Stimulated activated CD4-positive, alpha-beta T cell treated with anti-CD3 and anti-CD28 coated beads, Interleukin-1b, Interleukin-23, amount 100 ng/mL, for 1 hour (primary cell): ENCODE data around the gene POLE.
"Not testable (repeated sequence)": the region's sequence is repeated elsewhere in the genome, so short reads cannot be mapped to it uniquely, and the experiment has no call there.

ENCODE experiments used
- DNase-seq, 2 donors: peaks; one replicate each; pipeline ENCODE4 v3.0.0-alpha.2; 2020; ENCODE audit warnings: low read depth in 2 of 2

POLE gene

DNA sequence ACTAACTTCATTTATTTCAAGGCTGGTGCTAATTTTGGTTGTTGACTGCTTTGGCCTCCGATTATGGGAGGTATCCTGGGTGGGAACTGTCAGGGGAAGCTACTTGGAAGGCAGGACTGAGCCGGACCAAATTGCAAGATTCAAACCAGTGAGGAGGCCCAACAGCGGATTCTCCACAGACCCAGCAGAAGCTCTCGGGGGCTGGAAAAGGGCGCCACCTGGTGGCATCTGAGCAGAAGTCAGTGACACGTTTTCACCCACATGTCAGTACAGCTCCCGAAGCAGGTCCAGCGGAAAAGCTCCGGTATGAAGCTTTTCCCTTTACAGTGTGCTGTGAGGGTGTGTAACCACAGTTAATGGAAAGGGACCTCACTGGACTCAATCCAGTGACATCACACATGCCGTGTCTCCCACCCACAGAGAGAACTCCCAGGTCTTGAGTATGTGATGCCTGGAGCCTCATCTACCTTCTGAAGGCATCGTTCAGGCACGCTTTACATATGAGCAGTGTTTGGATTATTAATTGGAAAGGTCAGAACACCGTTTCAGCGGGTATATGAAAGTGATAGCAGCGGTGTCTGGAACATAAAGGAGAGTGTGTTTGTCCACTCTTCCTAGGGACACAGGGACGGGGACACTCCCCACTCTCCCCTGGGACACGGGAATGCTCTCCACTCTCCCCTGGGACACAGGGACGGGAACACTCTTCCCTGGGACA lies 72.1 kb downstream of the POLE start:
- peak; percentile 57 to 63 for DNase-seq

DNA sequence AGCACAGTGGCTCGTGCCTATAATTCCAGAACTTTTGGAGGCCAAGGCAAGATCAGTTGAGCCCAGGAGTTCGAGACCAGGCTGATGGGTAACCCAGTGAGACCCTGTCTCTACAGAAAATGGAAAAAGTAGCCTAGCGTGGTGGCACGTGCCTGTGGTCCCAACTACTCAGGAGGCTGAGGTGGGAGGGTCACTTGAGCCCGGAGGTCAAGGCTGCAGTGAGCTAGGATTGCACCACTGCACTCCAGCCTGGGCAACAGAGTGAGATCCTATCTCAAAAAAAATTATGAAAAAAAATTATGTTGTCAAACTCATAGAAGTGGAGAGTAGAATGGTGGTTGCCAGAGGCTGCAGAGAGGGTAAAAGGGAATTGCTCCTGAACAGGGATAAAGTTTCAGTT lies 73.1 kb downstream of the POLE start:
- DNase-seq = no peak

DNA sequence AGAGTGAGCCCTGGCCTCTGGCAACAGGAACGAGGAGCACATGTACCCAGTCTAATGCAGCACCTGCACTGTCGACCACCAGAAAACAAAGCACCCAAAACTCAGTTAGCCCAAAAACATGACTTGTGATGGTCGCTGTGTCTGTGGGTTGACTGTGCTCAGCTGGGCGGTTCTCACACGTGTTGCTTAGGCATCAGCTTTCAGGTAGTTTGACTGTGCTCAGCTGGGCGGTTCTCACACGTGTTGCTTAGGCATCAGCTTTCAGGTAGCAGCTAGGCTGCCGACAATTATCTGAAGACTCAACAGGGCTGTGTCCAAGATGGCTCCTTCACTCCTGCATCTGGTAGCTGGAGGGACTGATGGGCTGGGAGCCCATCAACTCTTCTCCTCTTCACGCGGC lies 75.5 kb downstream of the POLE start:
- DNase-seq = no peak

DNA sequence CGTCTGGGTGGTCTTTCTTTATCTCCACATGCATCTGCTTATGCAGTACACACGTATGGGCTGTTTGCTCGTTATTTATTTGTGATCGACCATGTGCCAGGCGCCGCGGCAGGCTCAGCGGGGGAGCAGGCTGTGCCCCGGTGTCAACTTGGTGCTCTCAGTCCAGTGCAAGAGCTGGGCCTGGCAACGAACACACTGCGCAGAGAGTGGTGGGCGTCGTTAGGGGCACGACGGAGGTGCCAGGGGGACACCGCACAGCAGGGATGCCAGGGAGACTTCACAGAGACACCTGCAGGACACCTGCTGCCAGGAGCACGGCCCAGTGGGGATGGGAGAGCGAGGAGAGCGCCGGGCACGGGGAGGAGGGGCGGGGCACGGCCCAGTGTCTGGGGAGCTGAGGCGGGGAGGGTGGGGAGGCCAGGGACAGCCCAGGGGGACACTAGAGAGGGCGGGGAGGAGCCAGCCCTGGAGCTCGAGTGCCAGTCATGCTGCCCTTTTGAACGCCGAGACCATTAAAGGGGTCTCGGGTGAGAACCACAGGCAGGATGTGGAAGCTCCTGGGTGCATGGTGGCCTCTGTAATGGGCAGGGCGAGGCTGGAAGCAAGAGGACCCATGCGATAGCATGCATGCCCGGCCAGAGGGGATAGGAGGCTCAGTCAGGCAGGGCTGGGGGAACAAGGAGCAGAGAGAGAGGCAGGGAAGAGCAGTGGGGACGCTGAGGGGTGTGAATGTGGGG lies 76.1 kb downstream of the POLE start:
- no peak for DNase-seq

DNA sequence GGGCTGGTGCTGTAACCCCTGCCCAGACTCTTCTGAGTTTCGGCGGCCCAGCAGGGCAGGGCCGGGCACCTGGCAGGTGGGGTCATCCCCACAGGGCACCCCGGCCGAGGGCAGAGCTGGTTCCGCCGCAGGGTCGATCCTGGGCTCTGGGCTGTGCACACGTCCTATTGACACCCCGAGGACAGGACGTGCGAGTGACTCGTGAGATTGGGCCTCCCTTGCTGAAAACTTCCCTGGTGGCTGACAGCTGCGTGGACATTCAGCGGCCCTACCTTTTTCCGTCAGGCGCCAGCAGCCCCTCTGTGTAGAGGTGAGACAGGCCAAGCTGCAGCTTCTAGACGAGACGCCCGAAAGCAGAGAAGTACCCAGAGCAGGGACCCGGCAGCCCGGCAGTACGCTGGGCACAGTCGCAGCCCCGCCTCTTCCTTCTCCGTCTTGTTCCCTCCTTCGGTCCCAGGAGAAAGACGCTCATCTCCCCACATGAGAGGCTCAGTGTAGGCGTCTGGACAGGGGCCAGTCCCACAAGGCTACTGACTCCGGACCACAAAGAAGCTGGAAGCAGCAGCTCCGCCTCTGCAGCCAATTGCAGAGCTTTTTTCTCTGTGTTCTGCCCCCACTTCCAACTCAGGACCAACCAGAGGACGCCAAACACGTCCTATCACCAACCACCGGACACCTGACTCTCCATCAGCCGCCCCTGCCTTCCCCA lies 76.9 kb downstream of the POLE start, which contains the start of gene LRCOL1:
TSS of gene LRCOL1 (minus strand) at position 532 of the 709 bp plus-strand sequence. CDS start 4,331 bp downstream, outside the sequence.
- no peak for DNase-seq

DNA sequence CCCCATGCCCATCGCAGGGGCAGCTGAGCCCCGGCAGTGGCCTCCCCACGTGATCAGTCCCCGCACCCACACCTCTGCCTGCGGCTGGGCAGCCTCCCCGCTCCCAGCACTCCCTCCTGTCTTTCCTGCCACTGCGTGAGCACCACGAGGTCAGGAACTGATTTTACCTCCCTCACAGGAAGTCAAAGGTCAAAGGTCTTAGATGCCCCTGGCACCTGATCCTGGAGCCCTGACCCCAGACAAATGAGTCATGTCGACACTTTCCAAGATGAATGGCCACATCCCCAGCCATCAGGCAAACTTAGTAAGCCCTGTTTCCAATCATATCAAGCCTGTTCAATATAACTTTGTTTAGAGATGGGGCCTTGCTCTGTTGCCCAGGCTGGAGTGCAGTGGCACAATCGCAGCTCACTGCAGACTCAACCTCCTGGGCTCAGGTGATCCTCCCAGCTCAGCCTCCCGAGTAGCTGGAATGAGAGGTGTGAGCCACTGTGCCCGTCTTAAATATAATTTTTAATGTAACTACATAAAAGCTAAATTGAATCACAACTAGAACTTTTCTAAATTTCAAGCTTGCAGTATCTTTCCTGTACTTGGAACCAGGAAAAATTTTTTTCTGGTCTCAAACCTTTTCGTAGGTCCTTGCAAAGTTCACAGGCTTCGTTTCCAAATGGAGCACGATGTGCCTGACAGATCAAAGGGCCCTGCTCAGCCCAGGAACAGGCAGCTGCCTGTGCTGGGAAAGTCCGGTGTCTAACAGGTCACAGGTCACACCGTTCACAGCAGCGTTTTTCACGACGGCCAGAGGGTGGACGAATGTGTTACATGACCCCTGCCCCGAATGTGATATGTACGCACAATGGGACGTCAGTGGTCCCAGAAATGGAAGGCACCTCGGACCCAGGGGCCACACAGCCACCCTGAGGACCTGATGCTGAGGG lies 78.6 kb downstream of the POLE start:
- DNase-seq = no peak

DNA sequence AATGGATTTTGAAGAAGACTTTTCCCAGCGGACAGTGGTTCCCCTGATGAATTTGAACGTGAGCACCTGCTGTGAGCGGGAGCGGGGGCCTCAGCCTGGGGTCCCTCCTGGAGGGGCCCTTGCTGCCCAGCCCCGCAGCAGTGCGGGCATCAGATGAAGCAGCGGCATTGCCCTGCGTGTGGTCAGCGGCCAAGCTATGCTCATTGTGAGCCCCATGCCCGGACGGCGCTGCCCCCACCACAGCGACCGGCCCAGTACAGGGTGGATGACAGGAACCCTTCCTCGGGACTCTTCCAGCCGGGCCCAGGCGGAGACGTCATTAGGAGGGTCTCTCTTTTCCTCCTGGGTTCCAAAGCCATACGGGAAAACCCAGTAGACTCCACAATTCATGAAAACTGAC lies 80.2 kb downstream of the POLE start:
- no peak for DNase-seq

DNA sequence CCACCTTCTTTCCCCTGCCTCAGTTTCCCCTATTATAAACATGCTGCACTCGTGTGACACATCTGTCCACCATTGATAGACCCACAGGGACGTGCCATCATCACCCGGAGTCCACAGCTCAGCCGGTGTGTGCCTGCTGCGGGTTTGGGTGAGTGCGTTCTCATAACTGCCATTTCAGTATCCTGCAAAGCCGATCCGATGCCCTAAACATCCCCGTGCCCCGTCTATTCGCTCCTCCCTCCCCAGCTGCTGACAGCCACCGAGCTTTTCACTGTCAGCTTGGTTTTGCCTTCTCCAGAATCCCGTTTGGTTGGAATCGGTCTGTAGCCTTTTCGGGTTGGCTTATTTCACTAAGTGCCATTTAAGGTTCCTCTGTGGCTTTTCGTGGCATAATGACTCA lies 80.7 kb downstream of the POLE start:
- no peak for DNase-seq

DNA sequence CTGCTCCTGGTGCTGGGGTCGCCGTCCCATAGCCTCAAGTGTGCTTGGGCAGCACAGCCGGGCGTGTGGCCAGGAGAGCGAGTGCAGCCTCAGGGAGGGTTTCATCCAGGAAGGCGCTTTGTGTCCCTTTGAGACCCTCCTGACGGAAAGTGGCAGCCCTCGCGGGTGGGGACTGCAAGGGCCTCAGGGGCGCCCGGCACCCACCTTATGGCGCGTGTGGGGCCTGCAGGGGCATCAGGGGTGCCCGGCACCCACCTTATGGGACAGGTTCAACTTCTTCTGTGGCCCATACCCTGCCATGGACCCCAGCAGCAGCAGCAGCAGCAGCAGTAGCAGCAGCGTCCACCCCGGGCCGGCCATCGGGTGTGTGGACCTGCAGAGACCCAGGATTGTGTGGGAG lies 81.2 kb downstream of the POLE start:
- DNase-seq = no peak

DNA sequence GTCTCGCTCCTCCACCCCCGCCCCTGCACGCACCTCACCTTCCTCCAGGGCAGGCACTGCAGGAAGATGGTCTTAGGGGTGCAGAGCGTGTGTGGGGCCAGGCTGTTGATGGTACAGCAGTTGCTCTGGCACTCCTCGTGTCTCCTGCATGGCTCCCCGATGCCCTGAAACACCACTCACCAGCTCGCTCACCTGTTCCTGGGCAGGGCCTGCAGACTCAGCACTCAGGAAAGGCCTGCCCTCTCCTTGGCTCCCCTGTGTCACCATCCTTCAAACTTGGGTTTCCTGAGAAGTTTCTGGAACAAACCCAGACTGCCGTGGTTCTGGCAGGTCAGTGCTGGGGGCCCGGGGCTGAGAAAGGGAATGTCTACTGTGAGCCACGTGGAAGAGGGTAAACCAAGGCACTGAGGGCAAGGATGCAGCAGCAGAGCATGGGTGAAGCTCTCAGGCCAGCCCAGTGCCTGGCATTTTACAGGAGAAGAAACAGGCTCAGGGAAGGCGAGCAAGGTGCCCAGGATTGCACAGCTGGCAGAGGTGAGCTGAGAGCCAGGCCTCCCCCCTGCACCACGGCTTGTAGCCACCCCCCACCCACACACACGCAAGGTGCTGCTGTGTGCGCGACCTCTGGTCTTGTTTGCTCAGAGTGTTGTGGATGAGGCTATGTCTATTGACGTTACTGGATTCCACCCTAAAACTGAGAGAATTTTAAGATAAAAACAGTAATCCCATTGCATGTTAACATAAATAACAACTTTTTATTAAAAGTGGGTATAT lies 82.3 kb downstream of the POLE start:
- DNase-seq = no peak

DNA sequence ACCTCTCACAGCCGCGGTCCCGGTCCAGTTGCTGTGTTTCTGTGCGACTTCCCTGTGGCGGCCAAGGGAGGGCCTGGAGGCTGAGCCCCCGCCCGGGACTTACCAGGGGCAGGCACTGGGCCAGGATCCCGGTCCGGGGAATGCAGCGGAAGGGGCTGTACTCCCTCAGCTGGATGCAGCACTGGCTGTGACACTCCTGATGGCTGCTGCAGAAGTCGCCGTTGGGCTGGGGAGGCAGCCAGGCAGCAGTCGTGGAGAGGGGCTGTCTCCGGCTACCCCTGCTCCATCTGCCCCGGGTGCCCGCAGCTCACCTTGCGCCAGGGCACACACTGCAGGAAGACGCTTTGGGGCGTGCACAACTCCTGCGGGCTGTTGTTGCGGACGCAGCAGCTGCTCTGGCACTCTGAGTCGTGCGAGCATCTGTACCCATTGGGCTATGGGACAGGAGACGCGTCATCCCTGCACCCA lies 83.0 kb downstream of the POLE start:
- no peak for DNase-seq

DNA sequence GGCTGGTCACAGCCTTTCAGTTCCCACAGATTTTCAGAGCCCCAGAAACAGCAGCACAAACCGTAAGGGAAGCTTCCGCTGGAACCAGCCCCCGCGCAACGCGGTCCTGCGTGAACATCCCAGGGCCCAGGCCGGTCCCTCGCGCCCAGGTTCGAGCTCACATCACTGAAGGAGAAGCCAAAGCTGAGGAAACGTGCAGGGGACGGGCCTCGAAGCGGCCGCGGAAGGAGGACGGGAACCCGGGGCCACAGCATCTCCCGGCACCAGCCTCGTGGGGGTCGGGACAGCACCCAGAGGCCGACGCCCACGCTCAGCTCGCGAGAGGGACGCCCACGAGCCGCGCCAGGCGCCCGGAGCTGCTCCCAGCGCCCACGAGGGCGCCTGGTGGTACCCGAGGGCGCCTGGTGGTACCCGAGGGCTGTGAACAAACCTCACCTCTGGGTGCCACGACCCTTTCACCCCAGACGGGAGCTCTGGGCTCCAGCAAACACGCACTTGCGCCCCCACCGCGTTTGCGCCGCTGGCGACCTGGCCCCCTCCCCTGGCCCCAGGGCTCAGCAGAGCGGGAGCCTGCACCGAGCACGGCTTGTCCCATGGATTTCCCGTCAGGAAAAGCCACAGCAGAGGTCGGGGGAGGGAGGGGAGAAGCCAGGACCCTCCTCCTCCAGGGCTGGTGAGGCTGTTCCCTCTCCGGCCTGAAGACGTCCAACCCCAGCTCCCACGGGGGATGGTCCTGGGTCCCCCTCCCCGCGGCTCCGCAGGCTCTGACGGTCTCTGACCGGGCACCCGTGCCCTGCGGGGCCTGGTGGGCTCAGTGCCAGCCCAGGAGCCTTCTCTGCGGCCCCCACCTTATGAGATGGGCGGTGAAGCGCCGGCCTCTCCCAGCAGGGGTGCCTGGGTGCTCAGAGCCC lies 83.6 kb downstream of the POLE start:
- DNase-seq = no peak

DNA sequence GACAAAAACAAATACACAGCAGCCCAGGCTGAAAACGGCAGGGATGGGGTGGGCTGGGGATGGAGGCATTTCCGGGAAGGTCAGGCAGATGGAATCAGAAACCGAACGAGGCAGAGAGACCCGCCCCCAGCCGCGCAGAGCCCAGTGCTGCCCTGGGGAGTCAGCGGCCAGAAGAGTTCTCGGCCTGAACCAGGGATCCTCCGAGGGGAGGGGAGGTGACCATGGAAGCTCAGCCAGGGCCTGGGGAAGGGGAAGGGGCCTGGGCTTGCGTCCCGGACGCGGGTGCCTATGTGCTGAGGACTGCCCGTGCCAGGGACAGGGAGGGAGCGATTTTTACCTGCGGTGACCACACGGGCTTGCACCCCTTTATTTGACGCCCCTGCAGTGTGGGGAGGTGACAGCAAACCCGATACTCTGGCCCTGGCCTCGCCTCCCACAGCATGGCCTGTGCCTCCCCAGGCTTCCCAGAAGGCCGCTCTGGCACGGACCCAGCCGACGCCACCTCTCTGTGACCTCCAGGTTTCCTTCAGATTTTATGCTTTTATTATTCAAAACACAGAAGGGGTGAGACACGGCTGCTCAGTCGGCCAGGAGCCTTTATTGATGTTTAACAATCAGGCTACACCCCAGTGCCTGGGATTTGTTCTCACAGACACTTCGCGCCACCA lies 84.4 kb downstream of the POLE start:
- no peak for DNase-seq

DNA sequence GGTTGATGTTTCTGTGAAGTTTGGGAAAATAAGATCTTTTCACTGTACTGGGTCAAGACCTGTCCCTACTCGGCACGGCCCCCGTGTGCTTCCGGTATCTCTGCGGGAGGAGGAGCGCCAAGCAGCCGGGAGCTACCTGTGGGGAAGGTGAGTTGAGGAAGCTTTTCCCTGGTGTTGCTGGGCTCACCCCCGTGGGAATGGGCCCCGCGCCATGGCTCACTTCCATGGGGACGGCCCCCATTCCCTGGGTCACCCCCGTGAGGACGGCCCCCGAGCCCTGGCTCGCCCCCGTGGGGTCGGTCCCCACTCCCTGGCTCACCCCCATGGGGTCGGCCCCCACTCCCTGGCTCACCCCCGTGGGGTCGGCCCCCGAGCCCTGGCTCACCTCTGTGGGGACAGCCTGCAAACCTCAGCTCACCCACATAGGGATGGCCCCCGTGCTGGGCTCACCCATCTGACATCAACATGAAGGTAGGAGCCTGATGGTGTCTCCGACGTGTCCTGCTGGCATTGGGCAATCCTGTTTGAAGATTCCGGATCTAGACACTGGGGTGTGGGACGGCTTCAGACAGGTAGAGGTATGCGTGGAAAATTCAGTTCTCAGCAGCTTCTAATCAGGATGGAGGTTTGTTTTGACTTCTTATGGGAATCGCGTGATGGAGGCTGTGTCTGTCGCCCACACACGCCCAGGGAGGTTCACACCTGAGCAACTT lies 85.8 kb downstream of the POLE start:
- DNase-seq = no peak

DNA sequence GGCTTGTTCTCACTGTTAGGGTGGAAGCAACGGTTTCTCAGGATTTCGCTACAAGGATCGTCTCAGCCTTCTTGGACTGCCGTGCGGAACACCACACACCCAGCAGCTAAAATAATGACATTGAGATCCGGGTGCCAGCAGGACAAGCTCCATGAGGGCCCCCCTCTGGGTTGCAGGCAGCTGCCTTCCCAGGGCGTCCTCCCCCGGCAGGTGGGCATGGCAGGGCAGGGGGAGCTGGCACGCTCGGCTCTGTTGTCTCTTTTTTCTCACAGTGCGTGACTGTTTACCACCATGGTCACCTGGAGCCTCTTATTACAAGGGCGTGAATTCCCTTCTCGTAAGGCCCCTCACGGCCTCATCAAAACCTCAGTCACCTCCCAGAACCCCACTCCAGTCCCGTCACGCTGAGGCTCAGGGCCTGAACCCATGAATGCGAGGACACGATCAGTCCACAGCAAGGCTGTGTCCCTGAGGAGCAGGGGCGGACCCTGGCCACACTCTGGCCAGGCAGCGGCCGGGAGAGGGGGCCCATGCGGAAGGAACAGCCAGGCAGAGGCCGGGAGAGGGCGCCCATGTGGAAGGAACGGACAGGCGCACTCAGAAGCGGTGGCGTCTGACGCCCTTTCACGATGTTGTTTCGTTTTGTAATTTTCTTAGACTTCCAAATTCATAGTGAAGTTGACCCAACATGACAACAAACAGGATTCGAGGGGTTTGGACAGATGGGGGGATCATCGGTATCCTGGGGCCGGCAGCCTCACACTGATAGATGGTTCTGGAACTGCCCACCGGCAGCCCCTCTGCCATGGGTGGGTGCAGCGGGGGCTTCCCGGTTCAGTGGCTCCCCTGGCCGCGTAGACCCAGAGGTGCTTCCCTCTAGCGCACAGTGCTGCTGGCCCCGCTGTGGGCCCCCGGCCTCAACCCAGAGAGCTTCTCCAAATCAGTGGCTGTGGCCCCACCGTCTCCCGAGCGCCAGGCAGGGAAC lies 86.8 kb downstream of the POLE start:
- no peak for DNase-seq

DNA sequence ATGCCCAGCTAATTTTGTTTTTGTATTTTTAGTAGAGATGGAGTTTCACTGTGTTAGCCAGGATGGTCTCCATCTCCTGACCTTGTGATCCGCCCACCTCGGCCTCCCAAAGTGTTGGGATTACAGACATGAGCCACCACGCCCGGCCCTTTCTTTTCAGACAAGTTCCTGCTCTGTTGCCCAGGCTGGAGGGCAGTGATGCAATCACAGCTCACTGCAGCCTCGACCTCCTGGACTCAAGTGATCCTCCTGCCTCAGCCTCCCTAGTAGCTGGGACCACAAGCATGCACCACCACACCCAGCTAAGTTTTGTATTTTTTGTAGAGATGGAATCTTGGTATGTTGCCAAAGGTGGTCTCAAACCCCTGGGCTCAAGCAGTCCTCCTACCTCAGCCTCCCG lies 87.6 kb downstream of the POLE start:
- not testable (repeated sequence) for DNase-seq
